Heart right ventricle (tissue), 16 donors: ENCODE results near the gene ZMIZ1. TPM values are rescaled to one million over a fixed set of nuclear protein-coding genes. Genes with fewer than 3 reads are reported as not detected.

Source experiments
- ATAC-seq, 8 donors: fragments of 200-7000 bp; cut with Tn5 transposase; one replicate each; pipeline ENCODE4 v1.9.1; 2020; ENCODE audit warnings: mild to moderate bottlenecking in 8 of 8, moderate library complexity in 8 of 8, moderate number of reproducible peaks in 1 of 8
- DNase-seq, 2 donors: peaks; one replicate each; pipeline ENCODE4 v3.0.0-alpha.2; 2020
- H3K27ac ChIP-seq, 10 donors: fragments of 200-600 bp; sonication (generic) in 2 of 10; one replicate each; pipeline versions ENCODE4 v1.5.0 to v1.8.0; 2020 to 2022; ENCODE audit warnings: mild to moderate bottlenecking in 3 of 10
- H3K27me3 ChIP-seq, 7 donors: fragments of 200-600 bp; one replicate each; pipeline ENCODE4 v1.8.0; 2021 to 2022; ENCODE audit warnings: mild to moderate bottlenecking in 2 of 7
- H3K36me3 ChIP-seq, 9 donors: fragments of 200-600 bp; sonication (generic) in 1 of 9; one replicate each; pipeline versions ENCODE4 v1.5.0 to v1.8.0; 2020 to 2022; ENCODE audit warnings: mild to moderate bottlenecking in 2 of 9
- H3K4me1 ChIP-seq, 9 donors: fragments of 200-600 bp; sonication (generic) in 1 of 9; one replicate each; pipeline versions ENCODE4 v1.5.0 to v1.8.0; 2020 to 2022; ENCODE audit warnings: mild to moderate bottlenecking in 4 of 9
- H3K4me3 ChIP-seq, 10 donors: fragments of 200-600 bp; sonication (generic) in 2 of 10; one replicate each; pipeline versions ENCODE4 v1.5.0 to v1.8.0; 2020 to 2022; ENCODE audit warnings: mild to moderate bottlenecking in 7 of 10, moderate library complexity in 2 of 10
- H3K9me3 ChIP-seq, 11 donors: fragments of 200-600 bp in 10 of 11; sonication (generic) in 2 of 11; one replicate each; pipeline versions ENCODE4 v1.5.0 to v1.8.0; 2013 to 2022; ENCODE audit warnings: mild to moderate bottlenecking in 2 of 11, control low read depth in 1 of 11, moderate library complexity in 1 of 11
- CTCF ChIP-seq, 9 donors: fragments of 200-600 bp; sonication (generic) in 2 of 9; IDR thresholded peaks; one replicate each; pipeline versions ENCODE4 v1.5.0 to v1.8.0; 2021 to 2022; ENCODE audit warnings: antibody characterized with exemption in 9 of 9, mild to moderate bottlenecking in 5 of 9, moderate library complexity in 1 of 9
- WGBS, 2 donors: extraction: QIAGEN DNeasy Blood & Tissue Kit; methylation state at CpG; one replicate each; pipeline ENCODE4 v1.1.7; 2013; ENCODE audit warnings: inconsistent platforms in 1 of 2; 5-methylcytosine and 5-hydroxymethylcytosine counted together
- intact Hi-C, 10 donors: fragments of 100-400 bp; cut with DNase I; formaldehyde crosslinking; loops; one replicate each; pipeline versions ENCODE4 v1.11.1 to v1.14.2; 2022
- polyA plus RNA-seq, 2 donors: library from polyadenylated mRNA; stranded (reverse); fragments of 200-250 nt; gene quantifications; one replicate each; pipeline ENCODE4 v1.2.3, GENCODE V29; 2013
- total RNA-seq, 10 donors: library from RNA; stranded (reverse); fragmentation: NEBNext Ultra II Directional in 3 of 10; extraction: Animal tissue kit (Norgen Biotek cat#: 25700) in 3 of 10; gene quantifications; one replicate each; pipeline versions ENCODE4 v1.2.1 to v1.2.4, GENCODE V29; 2021 to 2023
- donor health status: Arrhythmogenic right ventricular cardiomyopathy.
- donor health status: ischemic (EF 13 %, LVEDD 7.1; RV severe dilation, severe dysfunction).
- donor health status: healthy with polysubstance abuse.
- donor health status: DM: no; HTN: yes; CAD: no.
- donor health status: DM: no; HTN: no; CAD: no.
- donor health status: ischemic (EF 25% LVEDD 6.9; RV normal size, moderate dysfunction).
- donor health status: ischemic (EF 25% LVEDD 5.7; RV mildly dilated, moderate dysfunction).
- donor health status: healthy.
- donor health status: DM: yes; HTN: yes; CAD: no.
- donor health status: Ischemic cardiomyopathy.
- donor health status: ischemic (EF 35%, LVEDD 5.7; RV mildly dilated, moderate dysfunction).
- donor health status: nonischemic (EF 11% LVEDD 7.7; RV severe dilation, severe dysfunction).
- donor health status: DM: yes; HTN: yes; CAD: no.
- donor health status: PGD.
- donor health status: ischemic (EF 29% LVEDD 5.4; RV normal size, mild dysfunction).
- donor health status: nonischemic (EF 23%, LVEDD 6.1; RV moderate dilation, normal function).

Gene ZMIZ1
- total and polyA plus RNA-seq, 12 donors = 24.2 to 61.5 (median 49.8) TPM

GRCh38 chr10:79321494-79321882, 252.7 kb downstream of the ZMIZ1 start:
- Histone ChIP-seq H3K4me3 (no peak overlapping the region), H3K9me3 (peaks cover 0 to 5% (median 0%) of the 10 kb centered on the region in 11 donors), H3K36me3 (no peaks in the 10 kb centered on the region), H3K4me1 (peaks cover 3 to 73% (median 8%) of the 10 kb centered on the region in 9 donors), H3K27me3 (no peaks in the 10 kb centered on the region), H3K27ac (peak overlapping the region in 1 of 10 donors; percentile 78)
- 79 to 93% methylated on average over 2 of the region's 2 CpGs for WGBS, 2 donors
- no peak for TF ChIP-seq CTCF (IDR thresholded peaks at IDR 0.05)
- DNase-seq (no peak), ATAC-seq (no peak)
- intact Hi-C loops = no loop called here

- no peak for DNase-seq
- intact Hi-C loops = no loop called here
These were observed 253.2 kb downstream of the ZMIZ1 start for GRCh38 chr10:79321951-79322350.

GRCh38 chr10:79322616-79323543, 254.1 kb downstream of the ZMIZ1 start:
- 81 to 86% methylated on average over 15 of the region's 15 CpGs for WGBS, 2 donors
- peak in 1 of 2 donors; percentile 36 for DNase-seq
- no peak for TF ChIP-seq CTCF (IDR thresholded peaks at IDR 0.05)
- peaks cover 0 to 60% (median 0%) of the 10 kb centered on the region in 9 donors for H3K4me1 ChIP-seq
- no peak overlapping the region for H3K4me3 ChIP-seq
- H3K27me3 ChIP-seq = no peaks in the 10 kb centered on the region
- H3K36me3 ChIP-seq = no peaks in the 10 kb centered on the region
- intact Hi-C loops = no loop called here
- peaks cover 0 to 5% (median 0%) of the 10 kb centered on the region in 11 donors for H3K9me3 ChIP-seq
- peak in 5 of 8 donors; percentile 27 to 64 (median 46) for ATAC-seq
- H3K27ac ChIP-seq = peak overlapping the region in 1 of 10 donors; percentile 78

More at GRCh38 chr10:79321951-79322350, 253.2 kb downstream of the ZMIZ1 start:
- H3K36me3 ChIP-seq = no peaks in the 10 kb centered on the region
- H3K4me3 ChIP-seq = no peak overlapping the region
- no peaks in the 10 kb centered on the region for H3K27me3 ChIP-seq
- H3K27ac ChIP-seq = peak overlapping the region in 1 of 10 donors; percentile 78
- TF ChIP-seq CTCF (IDR thresholded peaks at IDR 0.05) = no peak
- ATAC-seq = no peak
- H3K9me3 ChIP-seq = peaks cover 0 to 5% (median 0%) of the 10 kb centered on the region in 11 donors
- peaks cover 3 to 68% (median 6%) of the 10 kb centered on the region in 9 donors for H3K4me1 ChIP-seq

- Histone ChIP-seq H3K36me3 (no peaks in the 10 kb centered on the region), H3K4me1 (peaks cover 0 to 53% (median 0%) of the 10 kb centered on the region in 9 donors), H3K27me3 (no peaks in the 10 kb centered on the region), H3K9me3 (peaks cover 0 to 5% (median 0%) of the 10 kb centered on the region in 11 donors), H3K27ac (peak overlapping the region in 1 of 10 donors; percentile 78), H3K4me3 (no peak overlapping the region)
- no peak for DNase-seq
- intact Hi-C loops = no loop called here
- TF ChIP-seq CTCF (IDR thresholded peaks at IDR 0.05) = no peak
- ATAC-seq = no peak
- WGBS, 2 donors = 86 to 96% methylated on average over 1 of the region's 1 CpG
These were observed 254.8 kb downstream of the ZMIZ1 start for GRCh38 chr10:79323602-79324001.
